Lung (tissue), 12 donors: ENCODE measurements around the gene USP28. TPM values are rescaled to one million over a fixed set of nuclear protein-coding genes. Genes with fewer than 3 reads are reported as not detected.
A peak's percentile ranks its signal among the peaks of the same experiment; 100 is the strongest.
"Not testable (repeated sequence)": the region's sequence is repeated elsewhere in the genome, so short reads cannot be mapped to it uniquely, and the experiment has no call there.

Experiments
- ATAC-seq: fragments of 200-7000 bp; cut with Tn5 transposase; one replicate; pipeline ENCODE4 v1.9.1; 2020; ENCODE audit warnings: moderate number of reproducible peaks; ENCODE audit not compliant: insufficient read depth, low FRiP score
- DNase-seq, 3 donors: peaks; one replicate each; pipeline ENCODE4 v3.0.0-alpha.2; 2013 to 2017
- H3K27ac ChIP-seq, 2 donors: one replicate each; pipeline ENCODE4 v1.5.1; 2013; ENCODE audit warnings: mild to moderate bottlenecking in 2 of 2, moderate library complexity in 2 of 2, control low read depth in 1 of 2, inconsistent platforms in 1 of 2, low read depth in 1 of 2, low read length in 1 of 2
- H3K27me3 ChIP-seq, 3 donors: one replicate each; pipeline ENCODE4 v1.5.1; 2013; ENCODE audit warnings: low read length in 2 of 3; ENCODE audit not compliant: control insufficient read depth in 3 of 3, insufficient read depth in 3 of 3
- H3K36me3 ChIP-seq, 4 donors: one replicate each; pipeline ENCODE4 v1.5.1; 2013; ENCODE audit warnings: low read length in 4 of 4, mild to moderate bottlenecking in 1 of 4, moderate library complexity in 1 of 4; ENCODE audit not compliant: control insufficient read depth in 4 of 4, insufficient read depth in 4 of 4
- H3K4me1 ChIP-seq, 5 donors: one replicate each; pipeline ENCODE4 v1.5.1; 2013; ENCODE audit warnings: low read length in 5 of 5, mild to moderate bottlenecking in 2 of 5, moderate library complexity in 1 of 5; ENCODE audit not compliant: control insufficient read depth in 5 of 5, insufficient read depth in 5 of 5
- H3K4me3 ChIP-seq: one replicate; pipeline ENCODE4 v1.5.1; 2013; ENCODE audit warnings: mild to moderate bottlenecking, control low read depth, moderate library complexity
- H3K9ac ChIP-seq, 2 donors: one replicate each; pipeline ENCODE4 v1.5.1; 2013; ENCODE audit warnings: low read length in 2 of 2, control low read depth in 1 of 2; ENCODE audit not compliant: insufficient read depth in 1 of 2
- H3K9me3 ChIP-seq, 4 donors: one replicate each; pipeline ENCODE4 v1.5.1; 2013; ENCODE audit warnings: low read length in 3 of 4, mild to moderate bottlenecking in 1 of 4, moderate library complexity in 1 of 4; ENCODE audit not compliant: control insufficient read depth in 4 of 4, insufficient read depth in 3 of 4
- CTCF ChIP-seq: IDR thresholded peaks from 2 replicates; pipeline ENCODE4 v1.5.1; 2012; ENCODE audit warnings: mild to moderate bottlenecking; ENCODE audit errors: control extremely low read depth, extremely low read depth
- WGBS, 2 donors: extraction: QIAGEN DNeasy Blood & Tissue Kit; methylation state at CpG; one replicate each; pipeline ENCODE4 v1.1.7; 2013; 5-methylcytosine and 5-hydroxymethylcytosine counted together
- polyA plus RNA-seq, 2 donors: library from polyadenylated mRNA; stranded (reverse); fragments of 200-250 nt; gene quantifications; one replicate each; pipeline ENCODE4 v1.2.1, GENCODE V29; 2013
- total RNA-seq, 2 donors: library from RNA; depleted of rRNA in 1 of 2; stranded (reverse); fragments of >200 nt in 1 of 2; gene quantifications; one replicate each; pipeline ENCODE4 v1.2.1, GENCODE V29; 2014 to 2021
- donor health status: control.
- donor health status: control.
- donor health status: Bipolar disorder and iron deficiency.
- donor health status: healthy.
- donor health status: DM: yes; HTN: yes; CAD: no.

Gene USP28
- total and polyA plus RNA-seq, 4 donors = 3.5 to 45.3 (median 14.2) TPM

- Histone ChIP-seq H3K27ac (no peak overlapping the region), H3K4me1 (no peaks in the 10 kb centered on the region), H3K36me3 (no peaks in the 10 kb centered on the region), H3K9me3 (no peaks in the 10 kb centered on the region), H3K9ac (no peak overlapping the region), H3K4me3 (no peak overlapping the region), H3K27me3 (no peaks in the 10 kb centered on the region)
- DNase-seq = no peak
- TF ChIP-seq CTCF = no peak
- 55 to 81% methylated on average over 6 of the region's 6 CpGs for WGBS, 2 donors
- no peak for ATAC-seq
These were observed 10.5 kb upstream of the USP28 start for GRCh38 chr11:113885897-113886296.

GRCh38 chr11:113884361-113884836, 9.0 kb upstream of the USP28 start:
- ATAC-seq (no peak), DNase-seq (peak; percentile 28 to 34 (median 30))
- no peak overlapping the region for H3K4me3 ChIP-seq
- no peak overlapping the region for H3K9ac ChIP-seq
- H3K27me3 ChIP-seq = no peaks in the 10 kb centered on the region
- no peak overlapping the region for H3K27ac ChIP-seq
- no peaks in the 10 kb centered on the region for H3K36me3 ChIP-seq
- WGBS, 2 donors = 77 to 82% methylated on average over 7 of the region's 7 CpGs
- TF ChIP-seq CTCF = no peak
- no peaks in the 10 kb centered on the region for H3K4me1 ChIP-seq
- H3K9me3 ChIP-seq = no peaks in the 10 kb centered on the region

GRCh38 chr11:113881856-113882255, 6.5 kb upstream of the USP28 start:
- 81 to 100% methylated on average over 1 of the region's 1 CpG for WGBS, 2 donors
- Histone ChIP-seq H3K4me3 (no peak overlapping the region), H3K27me3 (no peaks in the 10 kb centered on the region), H3K4me1 (peaks cover 0 to under 1% (median 0%) of the 10 kb centered on the region in 5 donors), H3K36me3 (no peaks in the 10 kb centered on the region), H3K9me3 (no peaks in the 10 kb centered on the region), H3K9ac (no peak overlapping the region), H3K27ac (no peak overlapping the region)
- no peak for DNase-seq
- no peak for TF ChIP-seq CTCF
- ATAC-seq = no peak

GRCh38 chr11:113880971-113881370, 5.6 kb upstream of the USP28 start:
- no peak overlapping the region for H3K27ac ChIP-seq
- no peaks in the 10 kb centered on the region for H3K27me3 ChIP-seq
- no peaks in the 10 kb centered on the region for H3K36me3 ChIP-seq
- no peak overlapping the region for H3K9ac ChIP-seq
- no peak overlapping the region for H3K4me3 ChIP-seq
- ATAC-seq (no peak), DNase-seq (no peak)
- peaks cover 0 to 4% (median 2%) of the 10 kb centered on the region in 5 donors for H3K4me1 ChIP-seq
- no peaks in the 10 kb centered on the region for H3K9me3 ChIP-seq
- TF ChIP-seq CTCF = no peak
- 82 to 92% methylated on average over 4 of the region's 4 CpGs for WGBS, 2 donors

- not testable (repeated sequence) for DNase-seq, H3K36me3 ChIP-seq, H3K4me3 ChIP-seq, ATAC-seq, H3K27ac ChIP-seq, H3K9me3 ChIP-seq, H3K9ac ChIP-seq, H3K4me1 ChIP-seq, H3K27me3 ChIP-seq
- WGBS, 2 donors = 95 to 96% methylated on average over 4 of the region's 4 CpGs
These were observed 4.1 kb upstream of the USP28 start for GRCh38 chr11:113879446-113879845.
